ENCODE measurements around the gene CRIM1. TPM values are rescaled to one million over a fixed set of nuclear protein-coding genes. Genes with fewer than 3 reads are reported as not detected.

CRIM1 gene
- total RNA-seq, 1 experiment from 2014 or later: 27.6 TPM

GRCh38 chr2:36380624-36381481, 25.3 kb downstream of the CRIM1 start:
- Histone ChIP-seq H2AK5ac (ENCODE audit: insufficient read length, low read length) (no peak overlapping the region), H3K27me3 (ENCODE audit: insufficient read depth, low read length) (no peaks in the 10 kb centered on the region), H3K79me2 (ENCODE audit: insufficient read depth, low read length) (peaks cover 27% of the 10 kb centered on the region; the same call in 1 of the 2 replicates), H3K4me2 (ENCODE audit: insufficient read depth, insufficient read length, low read length) (no peak overlapping the region), H2BK12ac (ENCODE audit: insufficient read length, low read depth, low read length) (no peak overlapping the region), H4K8ac (replicated peaks; ENCODE audit: insufficient read length, low read depth, low read length) (no peak overlapping the region), H2BK20ac (ENCODE audit: low read depth, low read length, poor library complexity, severe bottlenecking) (no peak overlapping the region), H2BK5ac (ENCODE audit: insufficient read length, low read length) (no peak overlapping the region), H2BK15ac (ENCODE audit: low read depth, low read length) (no peak overlapping the region), H3K23me2 (ENCODE audit: insufficient read length, low read depth, low read length, poor library complexity, severe bottlenecking) (no peaks in the 10 kb centered on the region), H3T11ph (ENCODE audit: low read length) (no peak overlapping the region), H3K18ac (ENCODE audit: insufficient read length, low read depth, low read length) (no peak overlapping the region), H3K9ac (ENCODE audit: extremely low read depth, insufficient read length, low read length) (no peak overlapping the region), H3K27ac (ENCODE audit: insufficient read length, low read depth, low read length) (no peak overlapping the region), H2AFZ (ENCODE audit: low read length) (no peak overlapping the region), H3K14ac (ENCODE audit: insufficient read depth, low read length) (peak overlapping the region; percentile 66; the same call in 1 of the 2 replicates), H4K20me1 (ENCODE audit: control insufficient read depth, insufficient read depth, insufficient read length) (no peaks in the 10 kb centered on the region), H3K23ac (ENCODE audit: insufficient read length, low read depth, low read length) (no peak overlapping the region), H3K4me1 (ENCODE audit: insufficient read depth, low read length) (peaks cover 17% of the 10 kb centered on the region), H3K79me1 (ENCODE audit: insufficient read depth, low read depth, low read length, poor library complexity, severe bottlenecking) (no peaks in the 10 kb centered on the region), H2BK120ac (ENCODE audit: low read depth, low read length, poor library complexity, severe bottlenecking) (no peak overlapping the region), H4K91ac (ENCODE audit: insufficient read length, low read depth, low read length) (no peak overlapping the region), H4K5ac (ENCODE audit: insufficient read length, low read depth, low read length) (no peak overlapping the region), H3K4ac (ENCODE audit: low read depth, low read length) (no peak overlapping the region), H3K56ac (ENCODE audit: insufficient read length, low read depth, low read length) (no peak overlapping the region), H3K9me3 (ENCODE audit: control insufficient read depth, low read depth, low read length) (no peaks in the 10 kb centered on the region)
- no peaks in the 10 kb centered on the region; a peak in 1 of 5 replicates for H3K9me3 Mint-ChIP-seq
- H3K4me1 Mint-ChIP-seq: peaks cover 61 to 70% of the 10 kb centered on the region in 2 experiments
- no peak overlapping the region for H3K4me3 Mint-ChIP-seq
- peaks cover 0 to 10% (median 5%) of the 10 kb centered on the region in 3 experiments; a peak in 4 of 7 replicates for H3K36me3 Mint-ChIP-seq (ENCODE audit: insufficient read depth in 1 of 3, low read depth in 3 of 3)
- peak; percentile 87 for DNase-seq
- no CpG with 5 or more reads among the region's 15 CpGs for WGBS (ENCODE audit: extremely low coverage, insufficient read length, low lambda C conversion rate)
- TF ChIP-seq CTCF (conservative IDR thresholded peaks at IDR 0.05): no peak
- H3K27me3 Mint-ChIP-seq (ENCODE audit: low read depth): no peaks in the 10 kb centered on the region; the same call in 1 of the 2 replicates
- peak overlapping the region; percentile 18 to 78 (median 46); a peak in 3 of 7 replicates for H3K27ac Mint-ChIP-seq
